ENCODE measurements around the gene LPAR5.

The LPAR5 gene

GRCh38 chr12:6676962-6677361 lies 41.2 kb upstream of the LPAR5 start (continued):
- TF ChIP-seq ZNF449 (tag by site-specific recombination; IDR thresholded peaks at IDR 0.05) (no peak), ZNF670 (tag by site-specific recombination; IDR thresholded peaks at IDR 0.05; ENCODE audit: low read depth) (no peak)

DNA sequence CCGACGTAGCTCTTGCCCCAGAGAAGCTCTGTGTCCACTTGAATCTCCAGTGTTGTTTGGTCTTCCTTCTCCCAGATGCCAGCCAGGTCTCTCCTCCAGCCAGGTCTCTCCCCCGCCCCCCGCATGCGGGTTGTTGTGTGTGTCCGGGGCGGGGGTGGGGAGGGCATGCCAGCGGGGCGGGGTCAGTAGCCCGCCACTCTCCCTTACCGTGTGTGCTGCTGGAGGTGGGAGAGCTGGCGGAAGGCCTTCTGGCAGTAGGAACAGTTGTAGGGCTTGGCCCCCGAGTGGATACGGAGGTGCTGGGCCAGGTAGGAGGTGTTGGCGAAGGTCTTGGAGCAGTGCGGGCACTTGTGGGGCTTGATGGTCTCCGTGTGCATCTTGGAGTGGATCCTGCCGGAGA lies 36.4 kb upstream of the LPAR5 start:
- CTCF ChIA-PET, result no interaction called here
- TF ChIP-seq ZBTB26 (tag by site-specific recombination; optimal IDR thresholded peaks at IDR 0.05) (no peak), ZNF211 (tag by site-specific recombination; IDR thresholded peaks at IDR 0.05; ENCODE audit: low read depth) (no peak), ZNF558 (tag by site-specific recombination; IDR thresholded peaks at IDR 0.05) (no peak), ZNF19 (tag by site-specific recombination; IDR thresholded peaks at IDR 0.05; ENCODE audit: low read depth) (no peak), ZEB2 (tag by site-specific recombination; IDR thresholded peaks at IDR 0.05) (no peak), ZNF660 (tag by site-specific recombination; IDR thresholded peaks at IDR 0.05) (no peak), ZBTB49 (tag by site-specific recombination; IDR thresholded peaks at IDR 0.05; ENCODE audit: low read depth) (no peak), ZNF521 (tag by site-specific recombination; IDR thresholded peaks at IDR 0.05) (no peak), ZFP69B (tag by site-specific recombination; IDR thresholded peaks at IDR 0.05) (no peak), ZSCAN16 (tag by site-specific recombination; IDR thresholded peaks at IDR 0.05) (no peak), ZNF184 (tag by site-specific recombination; IDR thresholded peaks at IDR 0.05) (no peak)
- TF ChIP-seq, protein P1, sequence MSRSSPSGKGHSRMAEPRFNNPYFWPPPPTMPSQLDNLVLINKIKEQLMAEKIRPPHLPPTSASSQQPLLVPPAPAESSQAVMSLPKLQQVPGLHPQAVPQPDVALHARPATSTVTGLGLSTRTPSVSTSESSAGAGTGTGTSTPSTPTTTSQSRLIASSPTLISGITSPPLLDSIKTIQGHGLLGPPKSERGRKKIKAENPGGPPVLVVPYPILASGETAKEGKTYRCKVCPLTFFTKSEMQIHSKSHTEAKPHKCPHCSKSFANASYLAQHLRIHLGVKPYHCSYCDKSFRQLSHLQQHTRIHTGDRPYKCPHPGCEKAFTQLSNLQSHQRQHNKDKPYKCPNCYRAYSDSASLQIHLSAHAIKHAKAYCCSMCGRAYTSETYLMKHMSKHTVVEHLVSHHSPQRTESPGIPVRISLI (tag by site-specific recombination; IDR thresholded peaks at IDR 0.05), result no peak
- no peaks in the 10 kb centered on the region for H3K4me1 ChIP-seq (ENCODE audit: control insufficient read depth, insufficient read depth, low read length)
- no peaks in the 10 kb centered on the region for H3K9me3 ChIP-seq (ENCODE audit: control insufficient read depth, insufficient read depth, low read depth, low read length)
- no peak overlapping the region for H3K4me3 ChIP-seq (ENCODE audit: low read depth, low read length)
- H3K36me3 ChIP-seq (ENCODE audit: control insufficient read depth in 2 of 2, insufficient read depth in 1 of 2, low read length in 2 of 2), result peaks cover 71 to 100% of the 10 kb centered on the region in 2 experiments
- POLR2A ChIA-PET, result interaction anchor here (1.7 kb wide), 1 partner anchor 17 kb away, joined by 11 read pairs; the partner anchor contains the start of gene ZNF384
- no peak overlapping the region for H3K27ac ChIP-seq (ENCODE audit: extremely low read depth, low read depth, low read length)

DNA sequence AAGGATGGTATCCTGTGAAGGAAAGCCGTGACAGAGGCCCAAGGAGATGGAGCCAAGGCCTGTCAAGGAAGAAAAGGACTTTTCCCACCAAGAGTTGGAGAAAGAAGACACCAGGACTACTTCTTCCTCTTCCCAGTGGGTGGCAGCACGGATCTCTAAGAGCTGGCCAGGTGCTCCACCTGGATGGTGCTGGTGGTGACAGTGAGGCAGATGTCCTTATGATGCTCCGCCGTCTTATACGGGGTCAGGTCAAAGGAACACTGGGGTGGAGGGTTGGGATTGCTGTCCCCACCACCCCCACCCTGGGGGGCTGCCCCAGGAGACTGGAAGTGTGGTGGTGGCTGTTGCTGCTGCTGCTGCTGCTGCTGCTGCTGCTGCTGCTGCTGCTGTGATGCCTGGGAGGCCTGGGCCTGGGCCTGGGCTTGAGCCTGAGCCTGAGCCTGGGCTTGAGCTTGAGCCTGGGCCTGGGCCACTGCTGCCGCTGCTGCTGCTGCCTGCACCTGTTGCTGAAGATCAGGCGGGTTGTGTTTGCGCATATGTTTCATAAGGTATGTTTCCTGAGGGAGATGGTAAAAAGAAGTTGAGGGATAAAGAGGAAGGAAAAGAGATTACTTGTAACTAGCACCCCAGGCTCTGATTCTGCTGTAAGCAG lies 31.9 kb upstream of the LPAR5 start:
- H3K36me3 ChIP-seq (ENCODE audit: control insufficient read depth in 2 of 2, insufficient read depth in 1 of 2, low read length in 2 of 2), result peaks cover 53 to 66% of the 10 kb centered on the region in 2 experiments
- H3K4me1 ChIP-seq (ENCODE audit: control insufficient read depth, insufficient read depth, low read length), result 0 out of 2 replicates have a peak, but pooled peaks cover 2% of the 10 kb centered on the region
- ChIA-PET POLR2A (interaction anchor here (1.1 to 2.2 kb wide), 4 partner anchors 17 to 56 kb away, joined by 3 to 11 read pairs (median 4); partner anchors contain the start of genes COPS7A and ZNF384), CTCF (interaction anchor here (0.6 to 4.3 kb wide), 5 partner anchors 9 to 167 kb away, joined by 3 to 26 read pairs (median 3); no protein-coding TSS in a partner anchor)
- no peak for TF ChIP-seq ZNF174 (tag by site-specific recombination; IDR thresholded peaks at IDR 0.05)
- no peak for TF ChIP-seq EGR2 (tag by site-specific recombination; IDR thresholded peaks at IDR 0.05; ENCODE audit: low read depth)
- peak; percentile 39 for TF ChIP-seq GLIS2 (tag by site-specific recombination; IDR thresholded peaks at IDR 0.05)
- TF ChIP-seq ZNF560 (tag by site-specific recombination; IDR thresholded peaks at IDR 0.05; ENCODE audit: borderline replicate concordance), result no peak
- TF ChIP-seq SCRT1 (tag by site-specific recombination; IDR thresholded peaks at IDR 0.05; ENCODE audit: borderline replicate concordance), result peak; percentile 72; the same call in 1 of the 2 replicates
- TF ChIP-seq ZNF394 (tag by site-specific recombination; IDR thresholded peaks at IDR 0.05; ENCODE audit: borderline replicate concordance), result peak; percentile 69; the same call in 1 of the 2 replicates
- peak; percentile 94 for TF ChIP-seq SCRT2 (tag by site-specific recombination; IDR thresholded peaks at IDR 0.05)
- no peak overlapping the region for H3K27ac ChIP-seq (ENCODE audit: extremely low read depth, low read depth, low read length)
- H3K9me3 ChIP-seq (ENCODE audit: control insufficient read depth, insufficient read depth, low read depth, low read length), result no peaks in the 10 kb centered on the region
- no peak overlapping the region for H3K4me3 ChIP-seq (ENCODE audit: low read depth, low read length)
